GM19455 (cell line): ENCODE data around the gene NTRK2.

Source experiments
- ATAC-seq: cut with Tn5 transposase; IDR thresholded peaks from one replicate; pipeline ENCODE4 v1.9.1; 2021; ENCODE audit not compliant: unreplicated experiment

Gene NTRK2

DNA sequence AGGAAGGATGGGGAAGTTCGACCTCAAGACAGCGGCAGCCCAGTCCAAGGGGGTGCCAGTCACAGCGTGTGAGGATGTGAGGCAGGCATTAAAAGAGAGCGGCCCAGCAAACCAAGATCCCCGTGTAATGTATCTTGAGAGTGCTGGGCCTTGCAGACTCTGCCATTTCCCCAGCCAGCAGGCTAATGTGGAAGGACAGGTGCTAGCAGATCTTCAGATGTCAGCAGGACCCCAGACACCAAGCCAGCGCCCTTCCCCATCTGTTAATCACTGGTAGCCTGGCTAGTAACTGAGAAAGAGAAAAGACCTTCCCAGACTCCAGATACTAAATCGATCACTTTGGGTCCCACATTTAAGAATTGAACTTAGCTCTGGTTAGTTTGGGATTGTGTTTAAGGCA, 62.2 kb downstream of the NTRK2 start:
- ATAC-seq, result no peak

DNA sequence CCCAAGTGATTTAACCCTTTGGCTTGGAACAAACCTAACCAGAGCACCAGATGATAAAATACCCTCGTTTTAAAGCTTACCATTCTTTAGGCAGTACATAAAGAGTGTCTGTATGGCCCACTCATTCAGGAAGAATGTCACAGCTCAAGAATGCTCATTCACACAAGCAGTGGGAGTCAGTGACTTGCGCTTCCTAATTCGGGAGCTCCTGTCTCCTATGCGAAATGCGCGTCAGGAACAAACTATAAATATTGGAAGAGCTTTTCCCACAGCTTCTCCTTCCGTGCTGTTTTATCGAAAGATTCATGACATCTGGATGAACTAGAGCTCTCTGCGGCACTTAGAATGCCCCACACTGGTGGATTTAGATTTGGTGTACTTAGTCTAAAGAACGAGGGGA, 66.6 kb downstream of the NTRK2 start:
- ATAC-seq, result no peak

DNA sequence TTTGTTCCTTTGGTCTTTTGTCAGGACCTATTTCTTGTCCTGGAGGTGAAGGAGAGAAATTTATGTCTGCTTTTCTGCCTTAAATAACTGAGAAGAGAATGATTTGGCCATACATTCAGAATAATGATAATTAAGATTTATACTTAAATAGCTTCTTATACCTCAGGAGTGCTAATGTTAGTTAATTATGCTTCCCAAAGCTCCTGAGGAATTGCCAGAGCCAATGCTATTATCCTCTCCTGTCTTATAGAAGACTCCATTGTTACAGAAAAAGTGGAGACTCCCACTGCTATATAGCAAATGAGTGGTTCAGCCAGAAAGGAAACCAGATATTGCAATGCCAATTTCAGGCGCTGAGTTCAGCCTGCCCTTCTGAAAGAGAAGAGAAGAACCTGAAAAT, 67.0 kb downstream of the NTRK2 start:
- ATAC-seq, result no peak

DNA sequence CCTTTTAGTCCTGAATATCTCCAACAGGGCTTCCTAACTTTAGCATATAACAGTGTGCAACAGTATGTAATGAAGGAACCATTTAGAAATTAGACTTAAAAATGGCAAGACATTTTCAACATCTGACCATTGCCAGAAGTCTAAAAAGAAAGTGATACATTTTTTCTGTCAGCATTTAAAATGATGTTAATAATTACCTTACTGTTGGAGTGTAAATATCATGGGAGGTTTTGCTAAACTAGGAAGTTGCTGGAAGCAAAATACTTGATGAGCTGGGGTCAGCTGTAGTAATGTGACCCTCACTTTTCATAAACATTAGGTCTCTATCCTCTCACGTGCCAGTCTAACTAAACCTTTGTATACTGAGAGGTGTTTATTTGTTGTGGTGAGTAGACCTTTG, 68.8 kb downstream of the NTRK2 start:
- no peak for ATAC-seq

DNA sequence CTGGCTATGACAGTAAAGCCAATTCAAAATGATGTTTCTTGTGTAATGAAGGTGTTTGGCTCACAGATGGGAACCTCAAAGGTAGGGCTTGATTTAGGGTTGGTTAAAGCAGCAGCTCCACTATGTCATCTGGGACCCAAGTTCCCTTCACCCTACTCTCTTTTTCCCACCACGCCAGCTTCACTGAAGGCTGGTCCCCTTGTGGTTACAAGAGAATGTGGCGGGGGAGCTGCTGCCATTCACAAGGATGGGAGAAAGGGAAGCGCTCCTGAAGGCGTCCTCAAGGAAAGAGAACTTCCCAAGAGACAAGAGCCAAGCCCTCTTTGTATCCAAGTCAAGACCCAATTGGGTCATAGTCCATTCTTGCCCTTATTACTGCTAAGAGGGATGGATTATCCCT, 72.7 kb downstream of the NTRK2 start:
- ATAC-seq, result no peak

DNA sequence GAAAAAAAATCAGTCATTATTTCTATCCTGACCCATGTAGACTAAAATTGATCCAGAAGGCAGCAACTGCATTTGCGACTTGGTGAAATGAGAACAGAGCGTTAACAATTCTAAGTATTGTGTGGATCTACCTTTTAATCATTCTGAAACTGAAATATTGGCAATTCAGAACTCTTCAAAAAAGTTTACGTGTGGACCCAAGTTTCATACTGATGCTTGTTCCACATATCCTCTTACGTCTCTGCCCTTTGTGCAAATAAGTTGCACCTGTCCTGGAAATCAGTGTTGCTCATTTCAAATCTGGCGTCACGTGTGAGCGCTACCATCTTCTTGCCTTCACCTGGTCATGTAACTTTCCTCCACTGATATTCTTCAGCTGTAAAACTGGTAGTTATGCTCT, 74.7 kb downstream of the NTRK2 start:
- ATAC-seq, result no peak

DNA sequence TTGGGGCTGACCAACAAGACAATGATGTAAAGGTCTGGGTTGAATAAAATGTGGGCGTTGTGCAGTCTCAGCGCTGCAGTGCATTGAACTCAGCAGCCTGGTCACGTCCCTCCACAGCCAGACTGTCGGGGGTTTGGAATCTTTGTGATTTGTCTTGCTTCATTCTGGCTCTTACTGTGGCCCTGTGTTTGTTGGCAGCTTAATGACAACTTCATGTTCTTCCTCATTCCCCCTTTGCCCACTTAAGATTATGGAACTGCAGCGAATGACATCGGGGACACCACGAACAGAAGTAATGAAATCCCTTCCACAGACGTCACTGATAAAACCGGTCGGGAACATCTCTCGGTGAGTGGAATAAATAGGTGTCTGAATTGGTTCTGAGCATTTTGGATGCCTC, 75.2 kb downstream of the NTRK2 start:
- ATAC-seq, result no peak

DNA sequence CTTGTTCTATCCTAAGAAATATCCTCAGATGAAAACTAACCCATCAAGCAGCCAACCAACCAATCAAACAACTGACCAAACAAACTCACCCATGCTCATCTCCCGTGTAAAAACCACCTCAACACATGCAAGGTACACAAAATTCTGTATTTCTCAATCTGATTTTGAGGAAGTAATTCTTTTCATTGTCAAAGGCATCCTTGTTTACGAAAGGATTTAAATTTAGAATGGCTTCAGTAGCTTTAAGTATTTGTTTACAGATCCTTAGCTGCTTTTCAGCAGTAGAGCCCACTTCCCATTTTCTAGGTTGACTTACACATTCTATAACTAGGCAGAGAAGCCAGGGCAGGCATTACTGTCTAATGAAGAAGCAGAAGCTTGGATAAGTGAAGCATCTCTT, 78.6 kb downstream of the NTRK2 start:
- no peak for ATAC-seq

DNA sequence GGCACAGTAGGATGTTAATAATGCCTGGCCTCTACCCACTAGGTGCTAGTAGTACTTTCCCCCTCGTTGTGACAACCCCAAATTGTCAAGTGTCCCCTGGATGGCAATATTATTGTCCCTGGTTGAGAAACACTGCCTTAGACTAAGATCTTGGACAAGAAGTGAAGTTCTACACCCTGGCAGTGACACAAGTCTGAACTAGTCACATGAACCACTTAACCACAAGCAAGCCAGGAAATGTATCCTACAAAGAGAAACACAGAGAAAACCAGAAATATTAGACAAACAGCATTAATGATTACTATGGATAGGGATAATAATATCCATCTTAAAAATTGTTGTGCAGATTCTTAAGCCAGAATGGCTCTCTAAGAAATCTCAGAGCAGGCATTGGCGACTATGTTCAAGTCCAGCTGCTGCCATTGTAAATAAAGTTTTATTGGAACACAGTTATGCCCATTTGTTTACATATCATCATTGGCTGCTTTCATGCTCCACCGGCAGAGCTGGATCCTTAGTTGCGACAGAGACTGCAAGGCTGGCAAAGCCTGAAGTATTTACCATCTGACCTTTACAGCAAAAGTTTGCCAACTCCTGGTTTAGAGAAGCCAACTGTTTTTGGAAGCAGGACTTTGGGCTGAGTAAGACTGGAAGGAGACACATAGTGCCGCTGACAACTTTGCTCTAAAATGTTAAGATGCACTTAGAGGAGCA, 80.8 kb downstream of the NTRK2 start:
- ATAC-seq, result no peak

DNA sequence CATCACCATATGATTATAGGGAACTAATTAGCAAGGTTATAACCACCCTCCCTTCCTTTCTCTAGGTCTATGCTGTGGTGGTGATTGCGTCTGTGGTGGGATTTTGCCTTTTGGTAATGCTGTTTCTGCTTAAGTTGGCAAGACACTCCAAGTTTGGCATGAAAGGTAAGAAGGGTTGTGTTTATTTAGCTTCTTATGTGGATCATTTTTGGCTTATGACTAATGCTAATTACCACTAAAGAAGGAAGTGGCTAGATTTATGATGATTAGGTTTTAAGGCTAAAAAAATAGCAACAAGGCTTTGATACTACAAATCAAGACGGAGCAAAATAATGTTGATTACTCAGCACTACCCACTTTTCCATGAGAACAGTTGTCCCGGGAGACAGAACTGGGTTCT, 82.4 kb downstream of the NTRK2 start:
- no peak for ATAC-seq

DNA sequence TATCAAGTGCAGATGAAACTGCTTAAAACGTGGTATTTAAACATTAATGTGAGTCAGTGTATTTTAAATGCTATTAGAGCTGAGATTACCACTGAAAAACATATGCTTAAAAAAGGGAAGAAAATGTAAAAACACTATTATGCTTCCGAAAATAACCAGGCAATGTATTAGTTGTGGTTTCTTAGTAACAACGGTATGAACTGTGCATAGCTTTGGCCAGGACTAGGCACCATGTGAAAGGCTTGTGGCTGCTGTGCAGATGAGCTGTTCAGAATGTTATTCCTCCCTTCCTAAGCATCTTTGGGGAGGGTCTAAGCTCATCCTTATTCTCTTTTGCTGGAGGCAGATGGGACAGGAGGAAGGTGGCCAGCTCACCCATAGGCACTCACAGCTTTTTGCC, 84.9 kb downstream of the NTRK2 start:
- peak; percentile 44 for ATAC-seq

DNA sequence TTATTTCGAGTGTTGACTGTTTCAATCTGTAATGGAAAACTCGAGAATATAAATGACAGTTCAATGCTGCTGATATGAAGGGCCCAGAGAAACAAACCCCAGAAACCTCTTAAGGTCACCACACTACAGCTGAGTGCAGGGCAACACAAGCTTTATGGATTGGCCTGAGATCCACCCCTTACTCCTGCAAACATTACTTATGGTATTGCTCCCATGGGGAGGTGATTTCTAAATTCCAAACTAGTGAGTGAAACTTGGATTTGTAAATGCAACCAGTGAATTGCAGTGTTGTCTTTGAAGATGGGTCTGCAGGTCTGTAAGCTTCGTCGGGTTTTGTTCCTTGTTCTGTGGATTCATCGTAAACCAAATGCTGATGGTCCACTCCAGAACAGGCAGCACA, 85.4 kb downstream of the NTRK2 start:
- ATAC-seq, result no peak

DNA sequence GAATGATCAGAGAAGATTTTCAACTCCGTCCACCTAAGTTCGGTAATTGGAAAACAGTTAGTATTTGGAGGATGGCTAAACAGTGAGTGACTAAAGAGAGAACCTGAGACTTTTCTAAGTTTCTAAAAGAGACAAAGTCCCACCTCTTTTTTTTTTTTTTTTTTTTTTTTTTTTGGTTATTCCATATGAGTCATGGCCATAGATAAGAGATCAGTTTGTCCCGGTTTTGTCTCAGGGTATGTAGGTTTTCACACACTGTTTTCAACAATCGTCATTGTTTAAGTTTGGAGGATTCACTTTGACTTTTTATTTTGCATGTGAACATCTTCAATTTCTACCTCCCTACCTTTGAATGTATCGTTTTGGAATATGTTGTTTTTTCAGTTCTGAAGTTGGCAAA, 85.9 kb downstream of the NTRK2 start:
- no peak for ATAC-seq

DNA sequence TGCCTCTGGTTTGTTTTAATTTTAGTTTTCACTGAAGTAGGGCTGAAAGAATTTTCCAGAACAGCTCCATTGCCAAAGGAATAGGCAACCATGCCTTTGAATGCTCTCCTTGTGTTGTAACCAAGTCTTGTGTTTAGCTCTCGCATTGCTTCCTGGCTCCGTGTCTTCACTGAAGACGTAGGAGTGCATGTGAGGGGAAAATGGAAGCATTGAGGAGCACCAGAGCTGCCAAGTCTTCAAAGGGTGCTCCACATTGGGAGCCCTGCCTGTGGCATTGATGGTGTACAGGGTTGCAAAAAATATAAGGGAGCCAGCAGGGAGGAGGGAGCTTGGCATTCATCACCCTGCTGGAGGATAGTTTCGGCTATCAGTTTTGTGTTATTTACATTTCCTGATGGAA, 86.6 kb downstream of the NTRK2 start:
- ATAC-seq, result no peak

DNA sequence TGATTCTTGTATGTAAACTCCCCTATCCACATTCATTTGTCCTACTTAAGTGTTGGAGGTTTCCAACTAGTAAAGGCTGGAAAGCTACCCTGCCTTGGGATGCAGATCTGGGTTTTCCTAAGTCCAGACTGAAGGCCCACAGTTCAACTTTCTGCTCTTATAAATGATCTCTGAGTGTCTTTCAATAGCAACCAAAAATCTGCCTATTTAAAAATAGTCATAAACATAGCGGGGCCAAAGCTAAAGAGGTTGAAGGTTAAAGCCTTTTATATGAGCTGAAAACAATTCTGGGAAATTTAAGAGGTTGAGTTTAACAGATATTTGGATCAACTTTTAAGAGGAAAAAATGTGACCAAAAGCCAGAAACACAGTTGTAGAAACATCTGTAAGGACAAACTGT, 87.2 kb downstream of the NTRK2 start:
- no peak for ATAC-seq

DNA sequence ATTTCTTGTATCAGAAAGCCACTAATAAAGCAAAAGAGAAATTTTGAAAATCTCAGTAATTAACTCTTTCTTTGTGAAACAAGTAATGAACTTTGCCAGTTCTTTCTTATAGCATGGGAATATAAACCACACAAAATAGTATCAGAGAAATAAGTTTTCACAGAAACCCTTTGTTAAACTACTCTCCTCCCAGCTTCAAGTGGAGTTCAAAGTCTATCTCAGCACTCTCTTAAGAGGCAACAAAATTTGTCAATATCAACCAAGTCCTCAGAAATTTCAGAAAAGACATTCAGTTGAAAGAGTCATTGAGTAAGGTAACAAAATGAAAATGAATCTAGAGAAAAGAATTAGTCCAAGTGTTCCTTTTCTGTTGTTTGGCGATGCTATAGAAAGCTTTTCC, 89.3 kb downstream of the NTRK2 start:
- peak; percentile 4 for ATAC-seq

DNA sequence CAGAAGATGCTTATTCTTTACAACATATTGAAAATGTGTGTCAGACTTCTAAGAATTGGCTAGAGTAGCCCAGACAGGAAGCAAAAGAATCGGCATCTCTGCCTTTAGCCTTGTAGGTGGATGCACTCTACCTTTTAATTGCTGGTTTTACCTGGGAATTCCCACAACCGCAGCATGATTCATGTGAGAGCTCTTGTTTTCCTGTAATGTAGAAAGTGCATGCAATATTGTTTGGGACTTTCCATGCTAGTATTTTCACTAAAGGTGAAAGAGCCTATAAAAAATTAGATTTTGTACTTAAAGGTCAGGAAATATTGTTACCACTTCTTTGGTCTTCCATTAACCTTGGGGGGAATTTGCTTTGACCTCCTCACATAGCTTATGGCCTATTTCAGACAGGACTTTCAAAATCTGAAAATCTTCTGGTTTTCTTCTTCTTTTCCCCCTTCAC, 89.8 kb downstream of the NTRK2 start:
- ATAC-seq, result peak; percentile 53

DNA sequence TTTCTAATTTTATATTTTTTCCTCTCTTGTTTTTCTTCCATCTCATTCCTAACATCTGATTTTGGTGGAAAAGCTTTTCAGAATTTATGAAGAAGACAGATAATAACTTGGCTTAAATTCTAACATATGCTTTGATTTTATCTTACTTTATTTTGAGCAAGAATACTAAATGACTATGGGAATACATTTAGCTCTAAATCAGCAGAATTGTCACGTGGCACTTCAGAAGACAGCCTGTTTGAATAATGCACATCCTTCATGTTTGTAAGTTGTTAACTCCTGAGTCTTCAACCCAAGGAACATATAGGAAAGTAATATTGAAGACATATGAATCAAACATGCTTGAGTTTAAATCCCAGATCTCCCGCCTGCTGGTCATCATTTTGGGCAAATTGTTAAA, 90.3 kb downstream of the NTRK2 start:
- ATAC-seq, result no peak

DNA sequence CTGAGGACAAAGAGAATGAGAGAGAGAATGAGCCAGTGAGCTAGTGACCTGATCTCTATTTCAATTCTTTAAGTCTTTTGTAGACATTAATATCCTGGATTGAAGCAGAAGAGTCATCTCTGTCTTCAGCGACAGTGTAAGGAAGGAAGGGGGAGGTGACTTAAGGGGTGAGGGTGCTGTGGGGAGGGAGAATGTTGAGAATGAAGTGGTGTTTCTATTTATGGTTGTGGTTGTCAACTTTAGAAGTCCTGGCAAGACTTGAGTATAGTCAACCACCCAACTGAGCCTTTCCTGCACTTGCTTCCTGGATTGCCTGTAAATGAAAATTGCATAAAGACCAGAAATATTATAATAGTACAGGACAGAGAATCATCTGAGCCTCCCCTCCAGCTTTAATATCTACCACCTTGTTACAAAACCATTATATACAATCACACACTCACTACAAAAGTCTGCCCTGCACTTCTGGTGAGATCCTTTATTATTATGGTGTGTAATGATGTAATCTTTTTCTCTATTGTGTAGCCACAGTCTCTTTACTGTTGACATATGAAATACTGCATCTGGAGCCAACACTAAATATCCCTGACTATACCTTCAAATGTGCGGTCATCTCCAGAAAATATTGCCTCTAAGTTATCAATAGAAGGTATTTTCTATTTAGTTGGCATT, 91.7 kb downstream of the NTRK2 start:
- ATAC-seq, result no peak

DNA sequence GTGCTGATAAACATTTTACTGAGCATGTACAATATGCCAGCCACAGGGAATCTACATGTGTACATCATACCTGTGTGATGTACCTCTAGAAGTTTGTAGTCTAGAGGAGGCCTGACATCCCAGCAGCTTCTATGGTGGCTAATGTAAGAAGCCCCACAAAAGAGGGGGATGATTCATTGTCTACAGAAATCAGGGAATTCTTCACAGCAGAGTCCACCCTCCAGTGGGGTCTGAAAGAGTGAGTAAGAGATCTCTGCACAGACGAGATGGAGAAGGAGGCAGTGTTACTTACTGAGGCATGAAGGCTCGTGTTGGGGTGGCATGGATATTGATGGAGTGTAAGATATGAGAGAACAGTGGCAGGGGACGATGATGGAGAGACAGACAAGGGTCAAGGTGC, 103.0 kb downstream of the NTRK2 start:
- no peak for ATAC-seq

DNA sequence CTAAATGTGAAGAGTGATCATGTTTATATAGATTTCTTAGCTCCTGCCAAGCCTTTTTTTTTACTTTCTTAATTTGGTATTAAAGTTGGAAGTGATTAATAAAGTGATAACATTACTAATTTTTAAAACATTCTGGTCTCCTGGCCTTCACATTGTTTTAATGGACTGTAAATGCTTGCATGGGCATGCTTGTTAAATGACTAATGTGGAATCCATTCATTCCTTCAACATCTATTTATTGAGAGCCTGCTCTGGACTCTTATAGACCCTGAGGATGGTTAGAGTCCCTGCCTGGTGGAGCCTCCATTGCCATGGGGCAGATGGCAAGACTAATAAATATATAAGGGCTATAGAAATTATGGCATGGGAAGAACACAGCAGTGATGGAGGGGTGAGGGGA, 103.5 kb downstream of the NTRK2 start:
- no peak for ATAC-seq

DNA sequence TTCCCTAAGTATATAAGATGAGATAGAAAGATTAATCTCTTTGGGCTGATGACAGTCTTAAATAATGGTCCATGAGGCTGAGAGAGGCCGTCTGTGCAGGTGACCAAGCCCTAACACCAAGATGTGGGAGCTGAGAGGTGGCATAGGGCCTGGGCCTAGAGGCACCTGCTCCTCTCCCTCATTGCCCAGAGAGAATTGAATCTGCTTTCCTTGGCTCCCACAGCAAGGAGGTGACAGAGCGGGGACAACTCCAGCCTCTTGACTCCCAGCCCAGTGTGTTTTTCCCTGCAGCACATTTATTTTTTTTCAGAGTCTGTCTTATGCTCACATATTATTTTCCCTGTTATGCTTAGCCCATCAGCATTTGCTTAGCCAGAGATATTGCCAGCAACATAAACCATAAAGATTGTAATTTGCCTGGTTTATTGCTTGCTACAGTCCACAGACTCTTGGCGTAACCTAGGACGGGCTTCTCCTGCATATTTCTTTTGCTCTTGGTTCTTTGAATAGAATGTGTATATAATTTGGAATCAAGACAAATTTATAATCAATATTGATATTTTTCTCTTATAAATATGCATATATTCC, 105.6 kb downstream of the NTRK2 start:
- no peak for ATAC-seq

DNA sequence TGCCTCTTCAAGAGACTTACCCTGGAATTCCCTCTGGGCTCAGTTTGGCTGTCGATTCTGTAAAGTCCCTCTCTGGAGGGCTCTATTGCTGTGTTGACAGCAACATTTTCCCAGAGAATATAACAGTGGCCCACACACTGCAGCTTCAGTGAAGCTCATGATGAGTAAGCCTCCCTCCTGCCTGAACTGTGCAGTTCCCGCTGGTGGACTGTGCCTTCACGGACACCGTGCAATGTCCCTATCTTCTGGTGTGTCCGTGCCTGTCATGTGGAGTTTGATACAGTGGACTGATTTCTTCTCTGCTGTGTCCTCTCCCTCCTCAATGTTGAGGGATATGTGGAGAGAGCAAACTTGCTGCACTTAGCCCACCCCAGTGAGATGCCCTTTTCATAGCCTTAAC, 109.0 kb downstream of the NTRK2 start:
- ATAC-seq, result no peak
